ENCODE results near the gene ADIPOR2. TPM values are rescaled to one million over a fixed set of nuclear protein-coding genes. Genes with fewer than 3 reads are reported as not detected.
"Not testable (repeated sequence)": the region's sequence is repeated elsewhere in the genome, so short reads cannot be mapped to it uniquely, and the experiment has no call there.

The ADIPOR2 gene
- total RNA-seq, 1 donor from 2014 or later: 83.6 TPM

- DNase-seq (ENCODE audit: low spot score, unreplicated experiment): no peak
- Mint-ChIP-seq H3K36me3 (ENCODE audit: insufficient read depth) (peaks cover 23% of the 10 kb centered on the region), H3K27me3 (no peaks in the 10 kb centered on the region), H3K4me3 (ENCODE audit: low read depth) (no peak overlapping the region), H3K4me1 (ENCODE audit: low read depth) (peaks cover 15% of the 10 kb centered on the region), H3K27ac (peak overlapping the region; percentile 54), H3K9me3 (ENCODE audit: low read depth) (peaks cover 3% of the 10 kb centered on the region)
- no peak for TF ChIP-seq CTCF (IDR thresholded peaks at IDR 0.05; ENCODE audit: unreplicated experiment)
Measured at GRCh38 chr12:1723721-1724120, 32.9 kb downstream of the ADIPOR2 start.

- peak overlapping the region; percentile 54 for H3K27ac Mint-ChIP-seq
- no peaks in the 10 kb centered on the region for H3K27me3 Mint-ChIP-seq
- H3K9me3 Mint-ChIP-seq (ENCODE audit: low read depth): peaks cover 3% of the 10 kb centered on the region
- peaks cover 16% of the 10 kb centered on the region for H3K4me1 Mint-ChIP-seq (ENCODE audit: low read depth)
- no peak overlapping the region for H3K4me3 Mint-ChIP-seq (ENCODE audit: low read depth)
- no peak for TF ChIP-seq CTCF (IDR thresholded peaks at IDR 0.05; ENCODE audit: unreplicated experiment)
- H3K36me3 Mint-ChIP-seq (ENCODE audit: insufficient read depth): peaks cover 24% of the 10 kb centered on the region
- no peak for DNase-seq (ENCODE audit: low spot score, unreplicated experiment)
Measured at GRCh38 chr12:1724250-1724649, 33.4 kb downstream of the ADIPOR2 start.

GRCh38 chr12:1726753-1727152 is 35.9 kb downstream of the ADIPOR2 start:
- Mint-ChIP-seq H3K4me3 (ENCODE audit: low read depth) (no peak overlapping the region), H3K27ac (peak overlapping the region; percentile 66), H3K36me3 (ENCODE audit: insufficient read depth) (peaks cover 26% of the 10 kb centered on the region), H3K27me3 (no peaks in the 10 kb centered on the region), H3K9me3 (ENCODE audit: low read depth) (no peaks in the 10 kb centered on the region), H3K4me1 (ENCODE audit: low read depth) (peaks cover 9% of the 10 kb centered on the region)
- no peak for DNase-seq (ENCODE audit: low spot score, unreplicated experiment)
- TF ChIP-seq CTCF (IDR thresholded peaks at IDR 0.05; ENCODE audit: unreplicated experiment): no peak

- no peak for DNase-seq (ENCODE audit: low spot score, unreplicated experiment)
- Mint-ChIP-seq H3K4me1 (ENCODE audit: low read depth) (peaks cover 5% of the 10 kb centered on the region), H3K36me3 (ENCODE audit: insufficient read depth) (peaks cover 30% of the 10 kb centered on the region), H3K9me3 (ENCODE audit: low read depth) (no peaks in the 10 kb centered on the region), H3K27me3 (no peaks in the 10 kb centered on the region), H3K27ac (no peak overlapping the region), H3K4me3 (ENCODE audit: low read depth) (no peak overlapping the region)
- no peak for TF ChIP-seq CTCF (IDR thresholded peaks at IDR 0.05; ENCODE audit: unreplicated experiment)
Measured at GRCh38 chr12:1728824-1729223, 38.0 kb downstream of the ADIPOR2 start.

GRCh38 chr12:1731019-1731687 is 40.3 kb downstream of the ADIPOR2 start:
- Mint-ChIP-seq H3K27ac (no peak overlapping the region), H3K36me3 (ENCODE audit: insufficient read depth) (peaks cover 36% of the 10 kb centered on the region), H3K4me3 (ENCODE audit: low read depth) (no peak overlapping the region), H3K4me1 (ENCODE audit: low read depth) (peaks cover 5% of the 10 kb centered on the region), H3K27me3 (no peaks in the 10 kb centered on the region), H3K9me3 (ENCODE audit: low read depth) (no peaks in the 10 kb centered on the region)
- DNase-seq (ENCODE audit: low spot score, unreplicated experiment): no peak
- TF ChIP-seq CTCF (IDR thresholded peaks at IDR 0.05; ENCODE audit: unreplicated experiment): no peak

GRCh38 chr12:1731688-1732078 is 40.8 kb downstream of the ADIPOR2 start:
- not testable (repeated sequence) for H3K27ac Mint-ChIP-seq; H3K4me3 Mint-ChIP-seq (ENCODE audit: low read depth); H3K4me1 Mint-ChIP-seq (ENCODE audit: low read depth); H3K27me3 Mint-ChIP-seq; H3K9me3 Mint-ChIP-seq (ENCODE audit: low read depth); DNase-seq (ENCODE audit: low spot score, unreplicated experiment)
- peaks cover 38% of the 10 kb centered on the region for H3K36me3 Mint-ChIP-seq (ENCODE audit: insufficient read depth)
